Measurements from ENCODE around the gene TOX4. TPM values are rescaled to one million over a fixed set of nuclear protein-coding genes. Genes with fewer than 3 reads are reported as not detected.
A peak's percentile ranks its signal among the peaks of the same experiment; 100 is the strongest.

The TOX4 gene
- total and polyA plus RNA-seq, 4 donors, result 16.4 to 82.9 (median 42.1) TPM

DNA sequence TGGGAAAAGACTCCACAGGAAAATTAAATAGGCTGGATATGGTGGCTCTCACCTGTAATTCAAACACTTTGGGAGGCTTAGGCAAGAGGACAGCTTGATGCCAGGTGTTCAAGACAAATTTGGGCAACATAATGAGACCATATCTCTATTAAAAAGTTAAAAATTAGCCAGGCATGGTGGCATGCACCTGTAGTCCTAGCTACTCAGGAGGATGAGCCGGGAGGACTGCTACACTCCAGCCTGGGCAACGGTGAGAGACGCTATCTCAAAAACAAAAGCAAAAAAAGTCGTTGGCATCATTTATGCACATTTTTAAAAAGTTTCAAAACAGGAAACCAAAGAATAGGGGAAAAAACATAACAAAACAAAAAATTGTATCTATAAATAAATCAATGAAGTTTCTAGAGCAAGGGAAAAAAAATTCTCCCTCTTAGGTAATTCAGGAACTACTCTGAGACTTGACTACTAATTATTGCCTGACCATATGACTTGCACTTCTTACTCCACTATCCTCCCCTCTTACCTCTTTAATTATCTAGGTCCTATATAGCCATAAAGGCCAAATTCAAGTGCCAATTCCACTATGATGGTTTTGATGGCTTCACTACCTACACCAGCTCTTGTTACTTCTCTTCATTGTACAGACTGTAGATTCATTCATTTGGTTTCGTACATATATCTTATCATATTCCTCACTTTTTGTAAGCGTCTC is 32.6 kb downstream of the TOX4 start:
- no peak overlapping the region for H3K27ac ChIP-seq (ENCODE audit: low read depth in 1 of 2, low read length in 1 of 2)
- H3K4me1 ChIP-seq (ENCODE audit: control insufficient read depth in 5 of 5, insufficient read depth in 5 of 5, low read length in 5 of 5), result peaks cover 0 to 12% (median 6%) of the 10 kb centered on the region in 5 donors
- no peaks in the 10 kb centered on the region for H3K9me3 ChIP-seq (ENCODE audit: control insufficient read depth in 4 of 4, insufficient read depth in 3 of 4, low read length in 3 of 4)
- peak overlapping the region in 1 of 2 donors; percentile 17 for H3K9ac ChIP-seq (ENCODE audit: insufficient read depth in 1 of 2, low read length in 2 of 2)
- no peaks in the 10 kb centered on the region for H3K27me3 ChIP-seq (ENCODE audit: control insufficient read depth in 3 of 3, insufficient read depth in 3 of 3, low read length in 2 of 3)
- no peak overlapping the region for H3K4me3 ChIP-seq
- TF ChIP-seq, protein P1, sequence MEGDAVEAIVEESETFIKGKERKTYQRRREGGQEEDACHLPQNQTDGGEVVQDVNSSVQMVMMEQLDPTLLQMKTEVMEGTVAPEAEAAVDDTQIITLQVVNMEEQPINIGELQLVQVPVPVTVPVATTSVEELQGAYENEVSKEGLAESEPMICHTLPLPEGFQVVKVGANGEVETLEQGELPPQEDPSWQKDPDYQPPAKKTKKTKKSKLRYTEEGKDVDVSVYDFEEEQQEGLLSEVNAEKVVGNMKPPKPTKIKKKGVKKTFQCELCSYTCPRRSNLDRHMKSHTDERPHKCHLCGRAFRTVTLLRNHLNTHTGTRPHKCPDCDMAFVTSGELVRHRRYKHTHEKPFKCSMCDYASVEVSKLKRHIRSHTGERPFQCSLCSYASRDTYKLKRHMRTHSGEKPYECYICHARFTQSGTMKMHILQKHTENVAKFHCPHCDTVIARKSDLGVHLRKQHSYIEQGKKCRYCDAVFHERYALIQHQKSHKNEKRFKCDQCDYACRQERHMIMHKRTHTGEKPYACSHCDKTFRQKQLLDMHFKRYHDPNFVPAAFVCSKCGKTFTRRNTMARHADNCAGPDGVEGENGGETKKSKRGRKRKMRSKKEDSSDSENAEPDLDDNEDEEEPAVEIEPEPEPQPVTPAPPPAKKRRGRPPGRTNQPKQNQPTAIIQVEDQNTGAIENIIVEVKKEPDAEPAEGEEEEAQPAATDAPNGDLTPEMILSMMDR (IDR thresholded peaks at IDR 0.05; ENCODE audit: control extremely low read depth, extremely low read depth), result no peak
- WGBS, 2 donors, result 79 to 80% methylated on average over 6 of the region's 6 CpGs
- no peak for ATAC-seq (ENCODE audit: insufficient read depth, low FRiP score)
- H3K36me3 ChIP-seq (ENCODE audit: control insufficient read depth in 4 of 4, insufficient read depth in 4 of 4, low read length in 4 of 4), result peaks cover 0 to 9% (median 4%) of the 10 kb centered on the region in 4 donors
- no peak for DNase-seq

DNA sequence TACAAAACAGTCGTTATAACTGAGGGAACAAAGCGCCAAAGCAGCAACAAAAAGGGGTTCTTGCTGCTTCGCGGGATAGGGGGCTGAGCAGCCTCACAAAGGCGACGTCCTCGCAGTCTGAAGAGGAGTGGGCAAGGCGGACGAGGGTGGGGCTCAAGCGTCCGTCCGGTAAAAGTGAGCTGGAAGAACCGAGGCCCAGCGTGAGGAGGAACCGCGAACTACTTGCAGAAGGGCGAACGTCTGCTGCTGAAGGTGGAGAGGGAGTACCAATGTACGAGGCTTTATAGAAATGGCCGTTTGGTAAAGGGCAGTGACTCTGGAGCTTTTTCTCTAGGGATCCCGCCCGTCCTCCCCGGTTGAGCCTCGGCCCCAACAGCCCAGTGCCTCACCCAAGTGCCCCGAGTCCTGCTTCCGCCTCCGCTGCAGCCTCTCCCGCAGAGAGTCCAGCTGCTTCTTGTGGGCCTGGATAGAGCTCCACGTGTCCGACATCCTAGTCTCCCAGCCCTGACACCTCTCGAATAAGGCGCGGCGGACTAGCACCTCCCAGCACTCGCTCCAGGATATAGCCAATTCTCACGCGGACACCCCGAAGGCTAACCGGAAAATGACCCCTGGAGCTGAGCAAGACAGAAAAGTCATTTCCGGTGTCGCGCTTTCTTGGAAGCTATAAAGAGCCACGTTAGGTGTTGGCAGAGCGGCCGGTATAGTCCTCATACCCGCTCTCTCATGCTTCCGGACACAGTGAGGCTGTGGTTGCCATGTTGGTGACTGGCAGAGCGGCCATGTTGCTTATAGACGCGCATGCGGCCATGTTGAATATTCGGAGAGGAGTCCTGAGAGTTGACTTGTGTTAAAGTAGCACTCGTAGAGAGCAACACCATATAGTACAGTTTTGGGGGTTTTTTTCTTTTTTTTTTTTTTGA is 34.0 kb downstream of the TOX4 start, which contains the start of gene METTL3:
METTL3 (minus strand) TSS at position 606 of the 923 bp plus-strand sequence; CDS start at position 489, 117 bp downstream.
- WGBS, 2 donors, result 0% methylated on average over 53 of the region's 53 CpGs
- DNase-seq (peak; percentile 98 to 100 (median 100)), ATAC-seq (ENCODE audit: insufficient read depth, low FRiP score) (peak; percentile 99)
- no peaks in the 10 kb centered on the region for H3K27me3 ChIP-seq (ENCODE audit: control insufficient read depth in 3 of 3, insufficient read depth in 3 of 3, low read length in 2 of 3)
- H3K36me3 ChIP-seq (ENCODE audit: control insufficient read depth in 4 of 4, insufficient read depth in 4 of 4, low read length in 4 of 4), result peaks cover 0 to 9% (median 4%) of the 10 kb centered on the region in 4 donors
- H3K4me3 ChIP-seq, result peak within 1 kb of the TSS; percentile 76
- TF ChIP-seq, protein P1 (IDR thresholded peaks at IDR 0.05; ENCODE audit: control extremely low read depth, extremely low read depth), result no peak
- peaks cover 0 to 12% (median 6%) of the 10 kb centered on the region in 5 donors for H3K4me1 ChIP-seq (ENCODE audit: control insufficient read depth in 5 of 5, insufficient read depth in 5 of 5, low read length in 5 of 5)
- peak within 1 kb of the TSS; percentile 87 to 89 for H3K27ac ChIP-seq (ENCODE audit: low read depth in 1 of 2, low read length in 1 of 2)
- peak within 1 kb of the TSS; percentile 81 to 88 for H3K9ac ChIP-seq (ENCODE audit: insufficient read depth in 1 of 2, low read length in 2 of 2)
- H3K9me3 ChIP-seq (ENCODE audit: control insufficient read depth in 4 of 4, insufficient read depth in 3 of 4, low read length in 3 of 4), result no peaks in the 10 kb centered on the region

DNA sequence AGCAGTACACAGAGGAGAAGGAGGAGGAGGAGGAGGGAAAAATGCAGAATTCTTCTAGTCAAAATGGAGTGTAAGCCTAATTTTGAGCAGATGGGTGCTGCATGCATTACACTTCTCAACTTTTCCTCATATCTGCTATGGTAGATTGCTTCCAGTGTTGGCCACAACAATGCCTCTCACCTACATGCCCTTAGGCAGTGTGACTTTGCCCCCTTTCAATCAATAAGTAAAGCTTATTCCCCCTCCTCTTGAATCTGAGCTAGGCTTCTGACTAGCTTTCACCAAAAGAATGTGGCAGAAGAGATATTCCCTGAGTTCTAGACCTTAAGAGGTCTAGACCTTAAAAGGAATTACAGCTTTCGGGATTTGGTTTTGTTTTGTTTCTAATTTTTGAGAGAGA is 37.3 kb downstream of the TOX4 start:
- no peaks in the 10 kb centered on the region for H3K9me3 ChIP-seq (ENCODE audit: control insufficient read depth in 4 of 4, insufficient read depth in 3 of 4, low read length in 3 of 4)
- WGBS, 2 donors, result 95 to 97% methylated on average over 1 of the region's 1 CpG
- no peak for ATAC-seq (ENCODE audit: insufficient read depth, low FRiP score)
- no peak for DNase-seq
- H3K27me3 ChIP-seq (ENCODE audit: control insufficient read depth in 3 of 3, insufficient read depth in 3 of 3, low read length in 2 of 3), result no peaks in the 10 kb centered on the region
- no peaks in the 10 kb centered on the region for H3K36me3 ChIP-seq (ENCODE audit: control insufficient read depth in 4 of 4, insufficient read depth in 4 of 4, low read length in 4 of 4)
- TF ChIP-seq, protein P1 (IDR thresholded peaks at IDR 0.05; ENCODE audit: control extremely low read depth, extremely low read depth), result no peak
- peaks cover 0 to 9% (median 6%) of the 10 kb centered on the region in 5 donors for H3K4me1 ChIP-seq (ENCODE audit: control insufficient read depth in 5 of 5, insufficient read depth in 5 of 5, low read length in 5 of 5)
- H3K27ac ChIP-seq (ENCODE audit: low read depth in 1 of 2, low read length in 1 of 2), result no peak overlapping the region
- no peak overlapping the region for H3K4me3 ChIP-seq
- H3K9ac ChIP-seq (ENCODE audit: insufficient read depth in 1 of 2, low read length in 2 of 2), result no peak overlapping the region
